NCI-H748 (cell line): ENCODE results near the gene FHIT.

Source experiments
- DNase-seq: peaks from one replicate; lab custom pipeline; 2025; ENCODE audit not compliant: unreplicated experiment; lab: John Stamatoyannopoulos, UW

The FHIT gene

DNA sequence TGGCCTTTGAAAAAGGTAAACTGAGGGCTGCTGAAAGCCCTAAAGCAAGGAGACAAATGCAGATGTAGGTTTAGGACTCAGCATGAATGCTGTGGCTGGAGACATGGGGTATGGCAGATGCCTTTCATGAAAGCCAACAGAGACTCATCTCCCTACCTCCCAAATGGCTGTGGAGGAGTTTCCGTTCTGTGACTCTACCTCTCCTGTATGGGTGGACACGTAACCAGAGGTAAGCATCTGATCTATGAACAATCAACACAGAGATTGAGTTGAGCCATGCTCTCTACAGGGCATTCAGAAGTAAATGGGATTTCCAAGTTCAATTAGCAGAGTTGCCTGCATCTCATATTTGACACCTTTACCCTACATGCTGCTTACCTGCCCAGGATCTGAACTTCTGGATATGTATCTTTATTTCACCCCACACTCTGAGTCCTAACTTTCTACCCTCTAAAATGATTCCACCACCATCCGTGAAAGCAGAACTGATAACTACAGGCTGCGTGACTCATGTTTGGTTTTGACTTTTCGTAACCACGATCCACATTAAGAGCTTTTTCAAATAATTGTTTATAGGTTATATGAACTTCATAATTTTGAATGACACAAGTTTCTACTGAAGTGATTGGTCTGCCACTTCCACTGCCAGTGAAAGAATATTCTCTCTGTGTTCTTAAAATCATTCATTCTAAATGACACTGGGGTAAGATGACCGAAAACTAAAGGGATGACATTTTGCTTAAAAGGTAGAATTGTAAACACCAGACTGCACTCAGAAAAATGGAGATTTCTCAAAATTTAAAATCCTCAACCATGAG, 1058.7 kb downstream of the FHIT start:
- no peak for DNase-seq

GRCh38 chr3:60190073-60190472, 1061.2 kb downstream of the FHIT start:
- DNase-seq = no peak

GRCh38 chr3:60189304-60189703, 1061.9 kb downstream of the FHIT start:
- DNase-seq = no peak

DNA sequence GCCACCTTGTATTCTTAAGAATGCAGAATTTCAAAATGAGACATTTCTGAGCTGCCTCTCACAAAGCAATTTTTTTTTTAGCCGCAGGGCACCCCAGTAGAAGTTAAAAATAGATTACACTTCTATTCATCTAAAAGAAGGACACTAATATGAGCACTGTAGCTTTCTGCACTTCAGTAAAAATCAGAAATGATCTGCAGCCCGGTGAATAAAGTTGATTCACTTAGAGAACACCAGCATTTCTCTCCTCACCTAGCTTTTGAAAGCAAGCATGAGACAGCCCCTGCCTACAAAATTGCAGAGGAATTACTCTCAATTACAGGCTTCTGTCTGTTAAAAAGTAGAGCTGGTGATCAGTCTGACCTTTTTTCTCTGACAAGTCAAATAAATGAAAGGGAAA, 1062.4 kb downstream of the FHIT start:
- DNase-seq = peak; percentile 20

DNA sequence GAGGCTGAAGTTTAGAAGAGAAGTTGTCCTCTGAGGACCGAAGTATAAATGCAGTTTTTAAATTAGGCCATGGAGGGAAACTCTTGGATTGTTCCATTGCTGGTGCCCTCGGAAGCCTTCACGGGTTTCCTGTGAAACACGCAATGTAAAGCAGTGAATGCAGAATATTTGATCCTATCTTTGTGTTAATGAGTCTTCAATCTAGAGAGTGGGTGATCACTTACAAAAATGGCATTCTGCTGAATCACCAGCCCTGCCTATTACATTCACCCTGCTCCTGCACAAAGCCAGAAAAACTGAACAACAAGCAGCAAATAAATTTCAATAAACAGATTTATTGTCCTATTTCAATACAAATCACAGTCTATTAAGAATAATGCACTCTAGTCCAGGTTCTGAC, 1063.9 kb downstream of the FHIT start:
- DNase-seq = no peak

GRCh38 chr3:60186359-60186758, 1064.9 kb downstream of the FHIT start:
- DNase-seq = no peak

GRCh38 chr3:60185161-60185560, 1066.1 kb downstream of the FHIT start:
- DNase-seq = no peak

DNA sequence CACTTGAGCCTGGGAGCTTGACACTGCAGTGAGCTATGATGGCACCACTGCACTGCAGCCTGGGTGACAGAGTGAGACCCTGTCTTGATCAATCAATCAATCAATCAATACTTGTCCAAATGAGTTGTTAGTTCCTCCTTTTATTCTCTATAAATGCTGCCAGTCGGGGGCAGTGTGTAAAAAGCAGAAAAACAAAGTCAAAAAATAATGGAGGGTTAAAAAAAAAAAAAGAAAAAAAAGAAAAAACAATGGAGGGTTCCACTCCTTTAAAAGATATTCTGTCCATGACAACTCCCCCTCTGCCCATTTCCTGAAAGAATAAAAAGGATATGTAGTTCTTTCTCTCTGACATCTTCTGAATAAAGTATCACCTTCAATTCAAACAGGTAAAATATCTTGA, 1068.6 kb downstream of the FHIT start:
- no peak for DNase-seq

- DNase-seq = no peak
Measured at GRCh38 chr3:60178931-60179653, 1072.2 kb downstream of the FHIT start.

DNA sequence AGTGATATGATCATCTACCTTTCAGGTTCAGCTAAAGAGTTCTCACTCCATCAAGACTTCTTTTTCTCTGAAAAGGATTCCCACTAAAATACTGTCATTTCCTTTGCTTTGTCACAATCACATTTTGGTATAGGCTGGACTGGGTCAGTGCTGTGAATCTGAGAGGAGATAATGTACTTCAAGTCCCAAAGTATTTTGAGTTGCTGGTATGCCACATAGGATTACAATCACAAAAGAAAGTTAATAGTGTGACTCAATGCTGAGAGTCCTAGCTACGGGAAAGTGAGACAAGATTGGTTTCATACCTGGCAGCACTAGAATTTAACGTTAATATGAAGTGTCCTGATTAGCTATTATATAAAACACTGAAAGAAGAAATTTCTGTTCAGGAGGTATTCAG, 1073.5 kb downstream of the FHIT start:
- DNase-seq = no peak

DNA sequence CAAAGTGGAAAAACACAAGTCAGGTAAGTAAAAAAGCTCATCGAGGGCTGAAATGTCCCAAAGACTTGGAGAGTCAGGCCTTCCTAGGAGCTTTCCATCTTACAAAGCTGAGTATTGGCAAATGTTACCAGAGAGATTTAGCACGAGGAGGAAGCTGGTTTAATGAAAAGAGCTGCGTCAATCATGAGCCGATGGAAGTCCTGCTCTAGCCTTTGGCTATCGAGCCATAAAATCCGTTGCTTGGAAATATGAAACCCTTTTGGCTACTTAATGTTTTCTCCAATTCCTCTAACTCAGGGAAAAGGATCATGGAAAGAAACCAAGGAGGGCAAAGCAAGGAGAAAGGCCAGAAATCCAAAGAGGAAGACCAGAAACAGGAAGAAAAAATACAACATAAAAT, 1074.6 kb downstream of the FHIT start:
- peak; percentile 15 for DNase-seq

GRCh38 chr3:60175680-60176079, 1075.6 kb downstream of the FHIT start:
- DNase-seq = no peak

- DNase-seq = no peak
Measured at GRCh38 chr3:60169755-60170154, 1081.5 kb downstream of the FHIT start.

DNA sequence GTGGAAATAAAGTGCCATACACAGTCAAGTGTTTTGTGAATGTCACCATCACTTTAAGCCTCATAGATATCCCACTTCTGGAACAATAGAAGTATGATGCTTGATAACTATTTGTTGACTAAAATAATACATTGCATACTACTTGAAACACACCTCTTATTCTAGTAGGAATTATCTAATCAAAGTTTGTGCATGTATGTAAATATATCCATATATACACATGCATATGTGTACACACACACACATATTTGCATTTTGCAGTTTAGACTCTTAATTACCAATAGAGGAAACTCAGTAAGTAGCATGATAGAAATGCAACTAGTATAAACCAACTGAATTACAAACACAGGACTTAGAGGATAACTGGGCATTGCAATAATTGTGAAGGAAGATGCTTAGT, 1084.1 kb downstream of the FHIT start:
- no peak for DNase-seq

DNA sequence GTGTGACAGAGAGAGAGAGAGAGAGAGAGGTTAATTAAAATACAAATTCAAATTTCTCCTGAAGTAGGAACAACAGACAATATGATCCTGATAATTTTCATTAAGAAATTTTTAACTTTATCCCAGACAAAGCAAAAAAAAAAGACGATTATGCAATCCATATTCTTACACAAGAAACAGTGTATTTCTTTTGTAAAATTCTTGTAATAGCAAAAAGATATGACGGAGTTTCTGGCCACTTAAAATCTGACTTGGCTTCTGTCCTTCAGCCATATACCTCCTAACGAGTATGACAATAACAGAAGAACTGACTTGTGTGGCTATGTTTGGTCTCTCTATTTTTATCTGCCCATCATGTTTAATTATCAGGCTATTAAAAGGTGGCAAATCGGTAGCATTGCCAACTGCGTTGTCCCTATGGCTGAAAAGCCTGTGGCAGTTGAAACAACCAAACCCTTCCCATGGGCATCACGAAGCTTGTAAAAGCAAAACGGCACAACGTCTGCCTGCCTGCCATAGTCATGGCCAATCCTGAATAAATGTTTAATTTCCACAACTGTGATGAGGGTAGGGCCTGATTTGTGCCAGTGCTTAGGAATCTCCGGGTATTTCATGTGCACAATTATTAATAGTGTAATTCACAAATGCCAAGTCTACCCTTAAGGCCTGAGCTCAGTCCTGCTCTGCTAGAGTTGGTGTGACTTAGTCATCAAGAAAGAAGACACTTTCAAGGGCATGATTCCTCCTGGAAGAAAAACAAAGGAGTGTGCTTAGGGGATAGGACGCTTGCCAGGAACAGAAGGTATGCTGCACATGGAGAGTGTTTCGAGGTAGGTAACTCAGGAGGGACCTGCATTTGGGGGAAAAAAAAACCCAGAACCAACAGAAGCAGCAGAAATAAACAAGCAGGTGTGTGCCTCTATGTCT, 1090.2 kb downstream of the FHIT start:
- DNase-seq = no peak

DNA sequence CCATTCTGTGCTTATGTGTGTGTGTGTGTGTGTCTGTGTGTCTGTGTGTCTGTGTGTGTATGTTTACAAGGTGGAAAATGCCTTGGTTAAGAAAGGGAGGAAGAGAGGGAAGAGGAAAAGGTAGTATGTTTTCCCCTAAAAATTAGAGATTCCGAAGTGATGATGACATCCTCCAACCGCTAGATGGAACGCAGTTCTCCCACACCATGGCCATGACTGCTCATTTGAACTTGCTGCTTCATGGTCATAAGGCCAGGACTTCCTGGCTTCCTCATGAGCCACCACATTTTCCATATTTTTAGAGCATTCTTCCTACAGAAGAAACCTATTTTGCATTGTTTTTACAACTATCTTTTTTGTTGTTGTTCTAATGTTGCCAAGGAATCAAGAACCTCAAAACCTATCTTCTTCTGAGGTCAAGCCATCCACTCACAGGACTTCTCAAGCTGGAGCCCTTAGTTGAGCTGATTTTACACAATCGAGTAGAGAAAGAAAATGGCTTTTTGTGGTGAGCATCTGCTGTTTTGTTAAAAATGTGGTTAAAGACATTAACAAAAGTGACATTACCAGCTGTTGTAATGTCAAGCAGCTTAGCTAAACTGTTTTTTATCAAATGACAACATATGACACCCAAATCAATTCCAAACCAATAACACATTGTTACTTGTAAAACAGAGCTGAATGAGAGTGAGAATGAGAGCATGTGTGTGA, 1091.0 kb downstream of the FHIT start:
- no peak for DNase-seq

GRCh38 chr3:60158035-60158434, 1093.2 kb downstream of the FHIT start:
- no peak for DNase-seq

DNA sequence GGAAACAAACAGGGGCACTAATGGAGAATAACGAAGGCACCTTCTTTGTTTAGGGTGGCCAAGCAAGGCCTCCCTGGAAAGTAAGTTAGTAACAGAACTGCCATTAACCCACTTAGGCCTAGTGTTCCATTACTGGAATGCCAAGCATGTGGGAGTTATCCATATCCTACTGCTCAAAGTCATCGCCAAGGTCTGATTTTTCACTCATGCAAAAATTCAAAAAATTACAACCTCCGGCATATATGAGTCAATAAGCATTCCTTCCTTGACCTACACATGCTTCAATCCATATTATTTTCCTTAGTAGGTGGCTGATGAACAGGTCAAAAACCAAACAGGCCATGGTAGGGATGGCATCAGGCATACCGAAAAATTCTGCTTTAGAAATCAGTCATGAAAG, 1097.2 kb downstream of the FHIT start:
- DNase-seq = no peak

GRCh38 chr3:60153221-60153999, 1097.8 kb downstream of the FHIT start:
- DNase-seq = no peak

DNA sequence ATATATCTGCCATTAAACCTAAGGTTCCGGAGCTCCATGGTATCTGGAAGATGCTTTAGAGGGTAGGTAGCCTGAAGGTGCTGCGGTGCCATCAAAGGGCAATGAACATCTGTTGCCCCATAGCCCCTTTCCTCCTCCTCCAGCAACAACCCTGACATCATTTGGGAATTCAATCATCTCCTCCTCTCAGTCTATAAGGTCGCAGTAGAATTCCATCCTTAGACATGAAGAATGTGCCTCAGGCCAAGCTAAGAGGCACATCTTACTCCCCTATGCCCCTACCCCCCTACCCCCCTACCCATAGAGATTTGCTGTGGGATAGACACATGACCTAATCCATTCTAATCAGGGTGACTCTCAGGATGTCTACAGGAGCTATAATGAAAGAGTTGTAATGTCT, 1101.8 kb downstream of the FHIT start:
- no peak for DNase-seq
